GM19452 (cell line): ENCODE results near the gene HMX1.

Experiments used
- ATAC-seq: cut with Tn5 transposase; IDR thresholded peaks from one replicate; pipeline ENCODE4 v1.9.1; 2021; ENCODE audit not compliant: unreplicated experiment

HMX1 gene

GRCh38 chr4:8857766-8858700 lies 13.6 kb downstream of the HMX1 start:
- no peak for ATAC-seq

GRCh38 chr4:8856835-8857621 lies 14.6 kb downstream of the HMX1 start:
- ATAC-seq, result no peak

- no peak for ATAC-seq
These were observed 15.8 kb downstream of the HMX1 start for GRCh38 chr4:8855818-8856245.

- no peak for ATAC-seq
These were observed 16.7 kb downstream of the HMX1 start for GRCh38 chr4:8854931-8855330.

GRCh38 chr4:8854016-8854415 lies 17.6 kb downstream of the HMX1 start:
- no peak for ATAC-seq

- ATAC-seq, result no peak
These were observed 18.4 kb downstream of the HMX1 start for GRCh38 chr4:8853249-8853648.

- ATAC-seq, result no peak
These were observed 19.4 kb downstream of the HMX1 start for GRCh38 chr4:8852118-8852704.

- ATAC-seq, result no peak
These were observed 20.1 kb downstream of the HMX1 start for GRCh38 chr4:8851321-8852117.

GRCh38 chr4:8850830-8851188 lies 20.8 kb downstream of the HMX1 start:
- no peak for ATAC-seq

GRCh38 chr4:8850074-8850829 lies 21.4 kb downstream of the HMX1 start:
- ATAC-seq, result no peak

GRCh38 chr4:8849266-8850073 lies 22.2 kb downstream of the HMX1 start:
- no peak for ATAC-seq

GRCh38 chr4:8848507-8849265 lies 23.0 kb downstream of the HMX1 start:
- ATAC-seq, result no peak

GRCh38 chr4:8847764-8848163 lies 23.9 kb downstream of the HMX1 start:
- no peak for ATAC-seq

GRCh38 chr4:8847331-8847730 lies 24.3 kb downstream of the HMX1 start:
- ATAC-seq, result no peak

- ATAC-seq, result no peak
These were observed 24.8 kb downstream of the HMX1 start for GRCh38 chr4:8846826-8847225.

- ATAC-seq, result no peak
These were observed 25.5 kb downstream of the HMX1 start for GRCh38 chr4:8846046-8846720.

GRCh38 chr4:8844976-8845690 lies 26.5 kb downstream of the HMX1 start:
- ATAC-seq, result no peak
